Activated CD8-positive, alpha-beta memory T cell treated with anti-CD3 and anti-CD28 coated beads, Interleukin-2, amount 50 U/mL, for 24 hours (primary cell): ENCODE measurements around the gene ZFP90.
"Not testable (repeated sequence)": the region's sequence is repeated elsewhere in the genome, so short reads cannot be mapped to it uniquely, and the experiment has no call there.

Experiments
- DNase-seq: peaks from one replicate; pipeline ENCODE4 v3.0.0-alpha.2; 2020; ENCODE audit errors: extremely low read depth

The ZFP90 gene

DNA sequence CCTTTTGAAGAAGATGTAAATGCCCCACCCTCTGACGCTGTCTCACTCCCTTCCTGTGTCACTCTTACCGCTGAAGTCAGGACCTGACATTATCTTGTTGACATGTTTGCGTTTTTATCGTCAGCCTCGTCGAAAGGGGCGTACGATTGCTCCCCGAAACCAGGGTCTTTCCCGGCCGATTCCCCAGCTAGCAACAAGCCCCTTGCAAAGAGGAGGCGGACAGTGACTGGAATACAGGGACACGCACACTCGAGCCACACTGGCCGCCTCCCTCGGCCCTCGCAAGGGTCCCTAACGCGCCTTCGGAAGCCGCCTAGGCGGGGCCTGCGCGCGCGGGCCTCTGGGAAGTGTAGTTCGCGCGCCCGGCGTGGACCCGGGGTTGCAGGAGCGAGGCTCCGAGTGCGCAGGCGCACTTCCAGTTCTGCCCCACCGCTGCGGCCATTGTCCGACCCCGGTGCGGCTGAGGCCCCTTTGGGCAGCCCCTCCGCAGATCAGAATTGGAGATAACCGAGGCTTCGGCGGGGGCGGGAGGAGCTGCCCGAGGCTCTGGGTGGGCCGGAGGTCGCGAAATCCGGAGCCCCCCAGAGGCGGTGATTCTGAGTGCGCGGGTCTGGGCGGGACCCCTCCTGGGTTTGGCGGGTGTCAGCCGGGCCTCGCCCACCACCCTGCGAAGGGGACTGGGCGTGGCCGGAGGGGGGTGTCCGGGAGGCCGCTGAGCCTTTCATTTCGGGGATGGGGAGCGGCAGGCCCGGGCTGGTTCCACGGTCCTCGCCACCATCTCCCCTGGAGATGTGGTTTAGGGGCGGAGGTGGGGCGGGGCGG is at the start of gene ZFP90:
Gene ZFP90 (plus strand): TSS at position 412 of the 822 bp plus-strand sequence. CDS start 502 bp downstream, outside the sequence.
- peak; percentile 58 for DNase-seq

DNA sequence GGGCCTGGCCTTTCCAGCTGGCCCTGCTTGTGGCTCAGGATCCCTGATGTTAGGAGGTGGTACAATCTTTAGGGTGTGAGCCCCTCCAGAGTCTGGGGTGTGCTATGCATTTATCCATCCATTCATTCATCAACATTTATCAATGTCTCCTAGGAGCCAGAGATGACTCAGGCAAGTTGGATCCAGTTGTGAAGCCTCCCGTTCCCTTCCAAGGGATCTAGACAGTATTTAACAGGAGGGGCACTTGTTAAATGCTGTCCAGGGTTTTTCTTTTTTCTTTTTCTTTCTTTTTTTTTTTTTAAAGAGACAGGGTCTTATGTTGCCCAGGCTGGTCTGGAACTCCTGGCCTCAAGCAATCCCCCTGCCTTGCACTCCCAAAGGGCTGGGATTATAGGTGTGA is 48.7 kb upstream of the ZFP90 start:
- DNase-seq = no peak

DNA sequence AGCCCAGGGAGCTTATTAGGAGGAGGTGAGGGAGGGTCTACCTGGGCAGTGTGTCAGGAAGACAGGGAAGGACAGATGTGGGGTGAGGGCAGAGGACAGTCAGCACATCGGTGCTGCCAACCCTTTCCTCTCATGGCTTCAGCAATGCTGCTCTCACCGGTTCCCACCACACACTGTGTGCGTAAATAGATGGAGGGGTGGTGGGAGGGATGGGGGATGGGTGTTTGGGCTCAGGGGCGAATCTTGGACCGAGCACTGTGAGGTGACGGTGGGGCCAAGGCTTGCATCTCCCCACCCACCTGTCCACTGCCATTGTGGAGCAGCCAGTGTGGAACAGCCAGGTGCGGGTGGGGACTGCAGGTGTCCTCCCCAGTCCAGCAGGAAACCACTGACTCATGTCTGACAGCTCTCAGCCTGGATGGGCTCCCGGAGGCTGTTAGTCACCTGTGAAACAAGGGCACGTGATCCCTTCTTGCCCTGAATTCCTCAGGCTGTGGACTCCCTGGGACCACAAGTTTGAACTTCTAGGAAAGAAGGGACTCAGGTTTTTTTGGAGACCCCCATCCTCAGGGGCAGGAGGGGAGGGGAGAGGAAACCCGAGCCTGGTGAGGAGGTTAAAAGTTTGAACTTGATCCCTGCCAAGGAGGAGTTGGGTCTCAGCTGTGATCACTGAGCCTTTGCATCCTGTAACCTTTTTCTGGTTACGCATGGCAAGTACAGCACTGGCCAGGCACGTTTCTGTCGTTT is 48.1 kb upstream of the ZFP90 start:
- DNase-seq = no peak

DNA sequence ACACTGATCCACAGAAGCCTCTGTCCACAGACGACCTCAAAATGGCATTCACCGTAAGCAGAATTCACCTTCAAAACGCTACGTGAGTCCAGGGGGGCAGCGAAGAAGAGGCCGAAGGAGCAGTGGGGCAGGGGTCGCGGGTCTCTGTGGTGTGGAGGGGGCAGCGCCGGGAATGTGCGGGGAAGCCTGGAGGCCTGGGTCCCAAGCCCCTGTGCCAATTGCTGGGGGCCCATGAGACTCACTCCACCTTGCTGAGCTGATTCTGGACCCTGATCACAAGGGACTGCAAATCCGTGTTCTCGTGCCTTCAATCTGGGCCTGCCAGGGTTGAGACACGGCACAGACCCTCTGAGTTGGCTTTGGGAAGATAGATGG is 47.5 kb upstream of the ZFP90 start:
- no peak for DNase-seq

DNA sequence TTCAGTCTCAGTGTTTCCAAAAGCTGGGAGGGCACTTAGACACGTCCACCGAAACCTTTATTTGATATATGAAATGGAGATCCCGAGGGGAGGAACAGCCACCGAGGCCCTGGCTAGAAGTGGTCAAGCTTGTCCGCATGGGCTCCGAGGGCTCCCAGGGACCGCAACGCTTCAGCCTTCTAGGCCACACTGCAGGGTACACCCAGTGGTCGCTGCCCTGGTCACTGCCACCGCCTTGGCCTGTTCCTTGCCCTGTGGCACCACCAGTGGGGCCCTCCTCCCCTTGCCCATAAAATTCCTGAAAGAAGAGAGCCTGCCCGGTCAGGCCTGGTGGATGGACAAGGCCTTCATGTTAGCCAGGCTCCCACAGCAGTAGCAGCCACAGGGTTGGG is 46.9 kb upstream of the ZFP90 start:
- DNase-seq = no peak

DNA sequence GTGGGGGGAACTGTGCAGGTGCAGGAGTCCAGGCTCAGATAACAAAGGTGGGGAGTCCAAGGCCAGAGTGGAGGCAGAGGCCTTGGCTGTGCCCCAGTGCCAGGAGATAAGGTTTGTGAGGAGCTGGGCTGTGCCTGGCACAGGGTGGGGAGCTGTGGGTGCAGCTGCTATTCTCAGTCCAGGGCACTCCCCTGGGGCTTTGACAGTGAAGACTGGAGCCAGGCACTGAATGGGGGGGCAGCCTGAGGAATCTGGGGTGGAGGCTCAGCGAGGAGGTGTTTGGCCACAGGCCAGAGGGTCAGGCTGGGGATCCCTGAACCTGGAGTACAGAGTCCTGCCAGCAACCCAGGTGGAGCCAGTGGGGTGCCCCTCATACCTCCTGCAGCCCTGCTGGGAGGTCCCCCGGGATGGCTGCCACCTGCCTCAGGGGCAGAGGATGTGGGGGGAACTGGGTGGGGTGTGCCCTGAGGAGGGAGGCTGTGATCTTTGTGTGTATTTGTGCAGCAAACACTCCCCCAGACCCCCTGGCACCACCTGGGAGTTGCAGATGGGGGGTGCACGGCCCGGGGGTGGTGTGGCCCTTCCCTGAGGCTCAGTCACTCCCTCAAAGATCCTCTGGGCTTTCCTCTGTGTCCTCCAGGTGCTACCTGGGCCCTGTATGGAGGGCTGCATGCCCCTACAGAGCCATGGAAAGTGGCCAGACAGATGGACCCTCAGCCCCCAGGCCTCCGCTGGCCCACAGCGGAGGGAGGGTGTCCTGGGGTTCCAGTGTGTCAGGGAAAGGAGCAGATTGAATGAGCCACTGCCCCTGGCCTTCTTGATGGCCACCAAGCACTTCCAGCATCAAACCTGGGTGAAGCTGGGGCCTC is 46.3 kb upstream of the ZFP90 start:
- no peak for DNase-seq

DNA sequence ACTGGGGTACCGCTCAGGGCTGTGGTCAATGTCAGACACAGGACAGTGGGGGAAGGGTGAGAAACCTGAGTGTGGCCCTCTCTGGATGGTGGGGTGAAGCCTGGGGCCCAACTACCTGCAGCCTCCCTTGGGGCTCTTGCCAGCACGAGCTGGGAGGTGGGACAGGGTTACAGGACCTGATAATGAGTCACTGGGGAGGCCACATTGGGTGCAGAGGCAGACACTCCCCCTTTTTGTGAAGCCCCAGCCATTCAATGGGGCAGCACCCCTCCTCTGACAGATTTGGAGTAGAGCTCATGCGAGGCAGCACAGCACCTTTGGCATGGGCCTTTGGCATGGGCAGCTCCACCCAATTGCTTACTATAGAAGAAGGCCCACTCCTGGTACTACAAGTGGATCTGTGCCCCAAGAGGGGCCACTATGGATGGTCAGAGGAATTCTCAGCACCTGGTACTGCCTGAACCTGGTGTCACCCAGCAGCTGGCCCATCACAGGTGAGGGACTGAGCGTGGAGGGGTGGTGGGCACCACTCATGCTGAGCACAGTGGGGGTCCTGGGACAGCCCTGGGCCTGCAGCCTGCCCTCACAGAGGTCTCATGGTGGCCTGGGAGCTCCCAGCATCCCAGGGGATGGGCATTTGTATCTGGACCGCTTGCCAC is 45.5 kb upstream of the ZFP90 start:
- no peak for DNase-seq

DNA sequence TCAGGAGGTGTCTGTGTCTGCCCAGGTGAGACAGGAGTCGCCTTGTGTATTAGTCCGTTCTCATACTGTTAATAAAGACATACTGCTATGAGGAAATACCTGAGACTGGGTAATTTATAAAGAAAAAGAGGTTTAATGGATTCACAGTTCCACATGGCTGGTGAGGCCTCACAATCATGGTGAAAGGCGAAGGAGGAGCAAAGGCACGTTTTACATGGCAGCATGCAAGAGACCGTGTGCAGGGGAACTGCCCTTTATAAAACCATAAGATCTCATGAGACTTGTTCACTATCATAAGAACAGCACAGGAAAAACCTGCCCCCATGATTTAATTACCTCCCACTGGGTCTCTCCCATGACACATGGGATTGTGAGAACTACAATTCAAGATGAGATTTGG is 44.8 kb upstream of the ZFP90 start:
- DNase-seq = not testable (repeated sequence)

DNA sequence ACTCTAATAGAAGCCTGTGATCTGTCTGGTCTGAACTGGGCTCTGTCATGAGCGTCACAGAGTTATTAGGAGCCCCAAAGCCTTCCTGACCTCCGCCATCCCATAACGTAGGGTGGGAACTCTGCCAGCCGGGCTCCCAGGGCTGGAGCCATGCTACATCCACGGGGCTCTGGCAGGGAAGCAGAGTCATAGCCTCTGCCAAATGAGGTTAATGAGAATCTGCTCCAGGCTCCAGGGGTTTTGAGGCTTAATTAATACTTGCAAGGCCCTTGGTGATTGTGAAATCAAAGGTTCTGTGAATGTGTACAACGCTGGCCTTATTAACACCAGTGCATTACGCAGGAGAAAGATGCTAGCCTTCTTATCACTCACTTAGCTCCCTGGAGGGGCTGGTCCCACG is 42.4 kb upstream of the ZFP90 start:
- no peak for DNase-seq

DNA sequence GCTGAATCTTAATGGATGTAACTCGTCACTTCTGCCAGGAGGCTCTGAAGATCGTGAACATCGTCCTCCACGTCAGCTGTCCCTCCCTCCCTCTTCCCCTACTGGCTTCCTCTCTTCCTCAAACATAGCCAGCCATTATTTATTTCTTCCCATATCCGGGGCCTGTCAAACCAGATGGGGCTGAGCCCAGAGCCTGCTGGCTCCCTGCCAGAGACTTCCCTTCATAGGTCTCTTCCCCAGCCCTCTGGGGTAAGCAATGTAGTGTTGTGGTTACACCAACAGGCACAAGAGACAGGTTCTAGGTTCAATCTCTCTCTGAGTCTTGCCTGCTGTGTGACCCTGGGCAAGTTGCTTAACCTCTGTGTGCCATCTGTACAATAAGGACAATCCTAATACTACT is 40.1 kb upstream of the ZFP90 start:
- DNase-seq = no peak

DNA sequence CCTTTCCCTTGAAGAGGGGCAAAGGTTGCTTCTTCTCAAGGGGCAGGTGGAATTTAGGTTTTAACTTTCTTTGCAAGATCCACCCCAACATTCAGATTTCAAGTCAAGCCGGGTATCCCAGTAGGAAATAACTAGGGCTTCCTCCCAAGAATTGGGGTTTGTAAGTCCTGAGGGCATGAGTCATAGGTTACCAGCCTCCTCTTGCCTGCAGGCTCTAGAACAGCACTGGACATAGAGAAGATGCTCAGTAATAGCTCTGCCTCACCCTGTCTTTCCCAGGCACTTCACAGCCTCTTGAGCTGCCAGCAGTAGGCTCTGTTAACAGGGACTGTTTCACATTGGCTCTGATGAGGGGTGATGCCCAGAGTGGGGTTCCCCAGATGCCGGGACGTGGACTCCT is 35.8 kb upstream of the ZFP90 start:
- DNase-seq = no peak

DNA sequence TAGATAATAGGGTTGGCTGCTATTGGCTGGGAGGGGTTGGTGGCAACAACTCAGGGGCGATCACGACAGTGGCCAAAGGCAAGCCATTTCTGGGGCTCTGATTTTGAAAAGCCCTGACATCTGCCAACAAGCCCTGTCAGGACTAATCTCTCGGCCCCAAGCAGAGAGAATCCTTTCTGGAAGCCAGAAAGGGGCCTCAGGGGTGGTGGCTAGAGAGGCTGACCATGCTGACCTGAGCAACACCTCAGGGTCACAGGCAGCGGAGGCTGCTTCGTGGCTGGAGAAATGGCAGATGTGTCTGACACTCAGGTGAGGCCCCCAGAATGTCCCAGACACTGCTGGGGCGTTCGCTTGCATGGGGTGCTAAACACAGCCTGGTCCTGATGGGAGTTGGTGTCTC is 35.0 kb upstream of the ZFP90 start:
- DNase-seq = no peak

DNA sequence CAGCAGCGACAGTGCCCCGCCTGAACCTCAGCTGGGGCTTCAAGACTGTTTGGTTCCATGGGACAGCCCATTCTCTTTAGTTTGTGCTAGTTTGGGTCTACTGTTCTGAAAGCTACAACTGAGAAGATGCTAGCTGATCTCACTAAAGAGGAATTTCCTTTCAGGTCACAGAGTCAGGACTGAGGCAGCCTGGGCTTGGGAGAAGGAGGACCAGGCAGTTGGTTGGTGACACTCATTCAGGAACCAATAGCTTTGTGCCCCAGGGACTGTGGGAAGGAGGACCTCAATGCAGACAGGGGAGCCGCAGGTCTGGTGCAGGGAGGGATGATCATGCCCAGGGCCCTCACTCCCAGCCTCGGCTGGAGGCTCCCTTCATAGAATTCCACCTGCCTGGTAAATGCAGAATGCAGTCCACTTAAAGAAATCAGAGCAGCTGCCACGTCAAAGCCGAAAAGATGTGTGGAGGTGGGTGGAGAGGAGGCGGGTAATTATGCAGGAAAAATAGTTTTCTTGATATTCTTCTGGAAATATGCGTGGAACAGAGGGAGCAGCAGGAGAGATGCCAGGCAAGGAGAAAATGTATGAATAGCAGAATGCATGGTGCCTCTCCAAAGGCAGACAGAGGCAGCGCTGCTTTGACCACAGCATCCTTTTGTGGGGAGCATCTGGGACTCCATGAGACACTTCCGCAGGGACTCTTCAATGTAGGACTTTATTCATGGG is 32.6 kb upstream of the ZFP90 start:
- DNase-seq = no peak

DNA sequence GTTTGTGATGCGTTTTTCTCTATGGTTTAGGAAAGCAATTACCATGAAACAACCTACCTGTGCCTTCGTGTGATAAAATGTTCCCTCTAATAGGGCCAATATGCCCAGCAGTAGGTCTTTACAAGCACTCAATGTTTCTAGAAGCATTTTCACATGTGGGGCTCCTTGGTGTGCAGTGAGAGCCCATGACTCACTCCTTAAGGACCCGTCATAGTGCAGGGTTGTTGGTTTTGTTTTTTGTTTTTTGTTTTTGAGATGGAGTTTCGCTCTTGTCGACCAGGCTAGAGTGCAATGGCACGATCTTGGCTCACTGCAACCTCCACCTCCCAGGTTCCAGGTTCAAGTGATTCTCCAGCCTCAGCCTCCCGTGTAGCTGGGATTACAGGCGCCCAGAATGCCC is 31.1 kb upstream of the ZFP90 start:
- no peak for DNase-seq

DNA sequence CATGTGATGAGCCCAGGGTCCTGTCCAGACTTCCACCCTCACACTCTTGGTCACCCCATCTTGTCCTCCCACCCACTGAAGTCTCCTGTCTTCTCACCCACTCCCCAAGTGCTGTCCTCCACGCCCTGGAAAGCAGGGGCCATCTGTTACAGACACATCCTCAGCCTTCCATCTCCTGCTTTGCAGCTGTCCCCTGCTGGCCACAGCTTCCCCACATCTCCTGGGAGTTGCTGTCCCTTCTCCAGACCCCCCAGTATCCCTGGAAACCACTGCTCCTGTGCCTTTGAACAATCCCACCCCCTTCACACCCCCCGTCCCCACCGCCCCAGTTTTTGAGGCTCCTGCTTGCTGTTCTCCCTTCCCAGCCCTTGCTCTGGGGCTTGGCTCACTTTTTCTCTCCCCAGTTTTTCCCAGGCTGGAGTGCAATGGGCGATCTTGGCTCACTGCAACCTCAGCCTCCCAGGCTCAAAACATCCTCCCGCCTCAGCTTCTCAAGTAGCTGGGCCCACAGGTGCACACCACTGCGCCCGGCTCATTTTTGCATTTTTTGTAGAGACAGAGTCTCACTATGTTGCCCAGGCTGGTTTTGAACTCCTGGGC is 30.4 kb upstream of the ZFP90 start:
- DNase-seq = no peak

DNA sequence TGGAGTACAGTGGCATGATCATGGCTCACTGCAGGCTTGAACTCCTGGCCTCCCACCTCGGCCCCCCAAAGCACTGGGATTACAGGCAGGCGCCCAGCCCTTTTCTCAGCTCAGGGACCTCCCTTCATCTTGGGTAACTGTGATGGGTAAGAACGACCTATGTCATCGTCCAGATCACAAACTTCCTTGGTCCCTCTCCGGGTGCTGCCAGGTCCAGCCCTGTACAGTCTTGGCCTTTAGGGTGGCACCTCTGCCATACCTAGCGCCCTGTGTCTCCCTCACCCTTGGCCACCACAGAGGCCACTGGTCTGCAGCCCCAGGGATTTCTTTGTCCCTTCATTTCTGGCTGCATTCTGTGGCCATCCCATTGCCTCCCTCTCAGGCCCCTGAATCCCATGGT is 29.7 kb upstream of the ZFP90 start:
- DNase-seq = no peak

DNA sequence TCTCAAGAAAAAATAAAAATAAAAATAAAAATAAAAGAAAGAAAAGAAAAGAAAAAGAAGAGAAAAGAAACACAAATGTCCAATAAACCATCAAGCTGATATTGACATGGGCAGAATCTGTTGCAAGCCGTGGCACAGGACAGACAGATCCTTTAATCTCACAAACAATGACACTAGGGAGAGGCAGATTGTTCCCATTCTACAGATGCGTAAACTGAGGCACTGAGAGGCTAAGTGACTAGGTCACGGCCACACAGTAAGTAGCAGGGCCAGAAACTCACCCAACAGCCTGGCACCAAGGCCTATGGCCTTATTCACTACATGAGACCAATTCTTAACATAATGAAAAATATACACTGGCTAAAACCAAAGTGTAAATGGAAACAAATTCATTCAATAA is 28.3 kb upstream of the ZFP90 start:
- DNase-seq = no peak

DNA sequence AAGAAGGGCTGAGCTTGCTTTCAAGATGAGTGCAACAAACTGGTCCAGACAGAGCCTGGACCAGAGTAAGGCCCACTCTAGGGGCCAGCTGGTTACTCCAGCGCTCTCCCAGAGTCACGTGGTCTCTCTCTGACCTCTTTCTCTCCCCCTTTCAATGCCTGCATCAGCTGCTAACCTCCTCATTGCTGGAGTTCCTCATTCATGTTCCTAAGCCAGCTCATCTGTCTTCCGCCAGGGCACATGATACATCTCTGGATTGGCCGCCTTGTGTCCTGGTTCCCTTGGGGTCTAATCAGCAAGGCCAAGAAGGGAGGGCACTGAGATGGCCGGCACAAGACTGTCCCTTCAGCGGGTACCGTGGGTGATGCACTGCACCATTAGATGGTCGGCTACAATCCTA is 26.9 kb upstream of the ZFP90 start:
- DNase-seq = no peak

DNA sequence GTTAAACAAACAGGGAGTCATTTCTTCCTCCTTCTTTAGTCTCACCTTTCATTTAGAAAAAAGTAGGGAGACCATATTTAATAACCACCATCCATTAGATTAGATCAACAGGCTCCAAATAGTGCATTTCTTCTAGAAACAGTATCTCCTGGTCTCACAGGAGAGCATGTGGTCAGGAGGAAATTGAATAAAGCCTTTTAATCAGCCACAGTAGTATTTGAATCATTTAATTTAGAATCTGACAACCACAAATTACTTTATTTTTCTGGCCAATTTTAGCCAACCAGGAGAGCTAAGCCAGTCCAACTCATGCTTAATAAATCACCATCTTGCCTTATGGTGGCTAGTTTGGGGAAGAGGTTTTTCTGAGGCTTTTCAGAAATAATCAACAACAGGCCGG is 26.3 kb upstream of the ZFP90 start:
- no peak for DNase-seq

DNA sequence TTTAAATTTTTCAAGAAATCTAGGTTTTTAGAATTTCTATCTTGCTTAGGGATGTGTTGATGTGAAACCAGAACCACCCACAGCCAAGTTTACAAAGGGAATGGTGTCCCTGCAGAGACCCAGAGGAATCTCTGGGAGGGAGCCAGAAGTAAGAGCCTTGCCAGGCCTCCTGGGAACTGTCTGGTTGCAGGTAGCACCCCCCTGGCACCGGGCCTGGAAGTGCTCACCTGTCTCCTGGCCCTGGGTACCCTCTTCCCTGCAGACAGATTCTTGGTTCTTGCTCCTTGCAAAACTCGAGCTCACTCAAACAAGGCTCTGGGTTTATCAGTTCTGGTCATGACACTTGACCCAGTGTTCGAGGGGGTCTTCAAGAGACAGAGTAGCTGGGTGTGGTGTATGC is 24.6 kb upstream of the ZFP90 start:
- DNase-seq = no peak
